ENCODE measurements around the gene CHCHD10. TPM values are rescaled to one million over a fixed set of nuclear protein-coding genes. Genes with fewer than 3 reads are reported as not detected.
A peak's percentile ranks its signal among the peaks of the same experiment; 100 is the strongest.

Gene CHCHD10
- total and polyA plus RNA-seq, 2 donors from 2014 or later, result 190 to 1,445 TPM

GRCh38 chr22:23777776-23778576, 10.2 kb upstream of the CHCHD10 start:
- intact Hi-C loops (cut with DNase I), result loop anchor here (10.0 kb wide), 1 partner anchor 67 kb away; no protein-coding TSS in a partner anchor
- no peak for FAIRE-seq

GRCh38 chr22:23775779-23776375, 8.1 kb upstream of the CHCHD10 start:
- DNase-seq, result no peak
- Histone ChIP-seq H3K27me3 (ENCODE audit: control insufficient read depth, insufficient read depth, low read length) (no peaks in the 10 kb centered on the region), H3K9ac (ENCODE audit: low read length in 3 of 3) (no peak overlapping the region), H3K27ac (ENCODE audit: low read depth in 2 of 2, low read length in 2 of 2) (no peak overlapping the region), H3K9me3 (ENCODE audit: control insufficient read depth in 2 of 3, insufficient read depth in 1 of 3, low read length in 3 of 3) (no peaks in the 10 kb centered on the region), H3K36me3 (ENCODE audit: control insufficient read depth in 2 of 3, insufficient read depth in 3 of 3, low read length in 3 of 3) (no peaks in the 10 kb centered on the region), H3K4me3 (ENCODE audit: low read length in 3 of 3) (no peak overlapping the region), H3K4me1 (ENCODE audit: control insufficient read depth in 2 of 3, insufficient read depth in 2 of 3, low read depth in 1 of 3, low read length in 3 of 3) (peaks cover 0 to 29% (median 17%) of the 10 kb centered on the region in 3 donors)
- intact Hi-C loops (cut with DNase I), result loop anchor here (10.0 kb wide), 1 partner anchor 69 kb away; no protein-coding TSS in a partner anchor
- no peak for FAIRE-seq
- no peak for TF ChIP-seq CTCF (IDR thresholded peaks at IDR 0.05; ENCODE audit: borderline replicate concordance, extremely low read depth, insufficient read depth)

More at GRCh38 chr22:23777776-23778576, 10.2 kb upstream of the CHCHD10 start:
- no peak overlapping the region for H3K9ac ChIP-seq (ENCODE audit: low read length in 3 of 3)
- no peak overlapping the region for H3K27ac ChIP-seq (ENCODE audit: low read depth in 2 of 2, low read length in 2 of 2)
- no peak for TF ChIP-seq CTCF (IDR thresholded peaks at IDR 0.05; ENCODE audit: borderline replicate concordance, extremely low read depth, insufficient read depth)
- no peak overlapping the region for H3K4me3 ChIP-seq (ENCODE audit: low read length in 3 of 3)
- no peaks in the 10 kb centered on the region for H3K36me3 ChIP-seq (ENCODE audit: control insufficient read depth in 2 of 3, insufficient read depth in 3 of 3, low read length in 3 of 3)
- peaks cover 0 to 28% (median 22%) of the 10 kb centered on the region in 3 donors for H3K4me1 ChIP-seq (ENCODE audit: control insufficient read depth in 2 of 3, insufficient read depth in 2 of 3, low read depth in 1 of 3, low read length in 3 of 3)
- DNase-seq, result no peak
- no peaks in the 10 kb centered on the region for H3K9me3 ChIP-seq (ENCODE audit: control insufficient read depth in 2 of 3, insufficient read depth in 1 of 3, low read length in 3 of 3)
- H3K27me3 ChIP-seq (ENCODE audit: control insufficient read depth, insufficient read depth, low read length), result no peaks in the 10 kb centered on the region

- FAIRE-seq, result no peak
- no peaks in the 10 kb centered on the region for H3K27me3 ChIP-seq (ENCODE audit: control insufficient read depth, insufficient read depth, low read length)
- H3K27ac ChIP-seq (ENCODE audit: low read depth in 2 of 2, low read length in 2 of 2), result no peak overlapping the region
- no peaks in the 10 kb centered on the region for H3K9me3 ChIP-seq (ENCODE audit: control insufficient read depth in 2 of 3, insufficient read depth in 1 of 3, low read length in 3 of 3)
- no peak overlapping the region for H3K9ac ChIP-seq (ENCODE audit: low read length in 3 of 3)
- H3K4me3 ChIP-seq (ENCODE audit: low read length in 3 of 3), result no peak overlapping the region
- TF ChIP-seq CTCF (IDR thresholded peaks at IDR 0.05; ENCODE audit: borderline replicate concordance, extremely low read depth, insufficient read depth), result no peak
- no peaks in the 10 kb centered on the region for H3K36me3 ChIP-seq (ENCODE audit: control insufficient read depth in 2 of 3, insufficient read depth in 3 of 3, low read length in 3 of 3)
- intact Hi-C loops (cut with DNase I), result loop anchor here (10.0 kb wide), 1 partner anchor 70 kb away; no protein-coding TSS in a partner anchor
- peaks cover 0 to 29% (median 17%) of the 10 kb centered on the region in 3 donors for H3K4me1 ChIP-seq (ENCODE audit: control insufficient read depth in 2 of 3, insufficient read depth in 2 of 3, low read depth in 1 of 3, low read length in 3 of 3)
- DNase-seq, result peak in 1 of 5 donors; percentile 53
These were observed 7.2 kb upstream of the CHCHD10 start for GRCh38 chr22:23774922-23775436.
